GM23338 (cell line): Measurements from ENCODE around the gene PAF1. TPM values are rescaled to one million over a fixed set of nuclear protein-coding genes. Genes with fewer than 3 reads are reported as not detected.

ENCODE experiments used
- ATAC-seq: fragments of 200-7000 bp; cut with Tn5 transposase; 3 replicates; pipeline ENCODE4 v1.9.1; 2020
- DNase-seq: peaks from one replicate; pipeline ENCODE4 v3.0.0-alpha.2; 2015; ENCODE audit warnings: low spot score
- H2AFZ ChIP-seq: fragments of 200-600 bp; sonication (generic); 2 replicates; pipeline ENCODE4 v1.8.0; 2016; ENCODE audit warnings: antibody characterized with exemption, mild to moderate bottlenecking, moderate library complexity
- H3F3A ChIP-seq: fragments of 200-600 bp; sonication (generic); replicated peaks from 2 replicates; pipeline ENCODE4 v1.8.0; 2017; ENCODE audit warnings: antibody characterized with exemption, mixed run types, low read depth
- H3K27ac ChIP-seq: fragments of 200-600 bp; sonication (generic); 2 replicates; pipeline ENCODE4 v1.6.1; 2016; ENCODE audit warnings: low read depth
- H3K27me3 ChIP-seq: fragments of 200-600 bp; sonication (generic); 2 replicates; pipeline ENCODE4 v1.8.0; 2016; ENCODE audit warnings: mild to moderate bottlenecking, mixed run types, moderate library complexity; ENCODE audit not compliant: insufficient read depth
- H3K36me3 ChIP-seq: fragments of 200-600 bp; sonication (generic); 2 replicates; pipeline ENCODE4 v1.8.0; 2016; ENCODE audit warnings: mild to moderate bottlenecking; ENCODE audit not compliant: insufficient read depth
- H3K4me1 ChIP-seq: fragments of 200-600 bp; sonication (generic); 2 replicates; pipeline ENCODE4 v1.8.0; 2016; ENCODE audit warnings: mild to moderate bottlenecking, moderate library complexity; ENCODE audit not compliant: insufficient read depth
- H3K4me2 ChIP-seq: fragments of 200-600 bp; sonication (generic); 2 replicates; pipeline ENCODE4 v1.7.1; 2017; ENCODE audit warnings: mixed run types
- H3K4me3 ChIP-seq: fragments of 200-600 bp; sonication (generic); 2 replicates; pipeline ENCODE4 v1.6.1; 2016; ENCODE audit warnings: mixed run types
- H3K79me2 ChIP-seq: fragments of 200-600 bp; sonication (generic); replicated peaks from 2 replicates; pipeline ENCODE4 v1.8.0; 2017; ENCODE audit warnings: mild to moderate bottlenecking; ENCODE audit not compliant: insufficient read depth
- H3K9me2 ChIP-seq: fragments of 200-600 bp; sonication (generic); 2 replicates; pipeline ENCODE4 v1.8.0; 2017; ENCODE audit not compliant: insufficient read depth
- H4K20me1 ChIP-seq: fragments of 200-600 bp; sonication (generic); replicated peaks from 2 replicates; pipeline ENCODE4 v1.8.0; 2017; ENCODE audit warnings: mild to moderate bottlenecking; ENCODE audit not compliant: insufficient read depth
- H3K27ac Mint-ChIP-seq: 2 replicates; pipeline ENCODE4 v1.8.0; 2020; ENCODE audit warnings: inconsistent platforms, mild to moderate bottlenecking, moderate library complexity, mixed read lengths
- H3K27me3 Mint-ChIP-seq: 3 replicates; pipeline ENCODE4 v1.8.0; 2022; ENCODE audit warnings: low read depth, mild to moderate bottlenecking, moderate library complexity, mixed read lengths, inconsistent platforms; ENCODE audit not compliant: insufficient read depth, poor library complexity
- H3K36me3 Mint-ChIP-seq: 3 replicates; pipeline ENCODE4 v1.8.0; 2021; ENCODE audit warnings: low read depth, mild to moderate bottlenecking, inconsistent platforms, moderate library complexity, mixed read lengths
- H3K4me1 Mint-ChIP-seq: 3 replicates; pipeline ENCODE4 v1.8.0; 2020; ENCODE audit warnings: mild to moderate bottlenecking, inconsistent platforms, mixed read lengths
- H3K4me3 Mint-ChIP-seq: 3 replicates; pipeline ENCODE4 v1.8.0; 2021; ENCODE audit warnings: moderate library complexity, mild to moderate bottlenecking, inconsistent platforms, mixed read lengths
- H3K9me3 Mint-ChIP-seq: 3 replicates; pipeline ENCODE4 v1.8.0; 2020; ENCODE audit warnings: moderate library complexity, mild to moderate bottlenecking, inconsistent platforms, mixed read lengths
- CREB1 ChIP-seq: fragments of 250-450 bp; sonication (Bioruptor Pico); IDR thresholded peaks from 2 replicates; pipeline ENCODE4 v1.5.0; 2020; ENCODE audit warnings: low read depth, mild to moderate bottlenecking, moderate library complexity
- CTCF ChIP-seq, 2 experiments: fragments of 200-600 bp in 1 of 2; sonication (generic) in 1 of 2; conservative IDR thresholded peaks; 2 replicates each; pipeline versions ENCODE4 v1.5.1 to v1.6.1; 2016 to 2017; ENCODE audit warnings: antibody characterized with exemption in 2 of 2, low read depth in 2 of 2, mild to moderate bottlenecking in 2 of 2, moderate library complexity in 1 of 2
- ETS1 ChIP-seq: IDR thresholded peaks from 2 replicates; pipeline ENCODE4 v1.6.1; 2016; ENCODE audit warnings: antibody characterized with exemption
- EZH2 ChIP-seq: fragments of 200-600 bp; sonication (generic); IDR thresholded peaks from one replicate; pipeline ENCODE4 v1.8.0; 2017; ENCODE audit warnings: antibody characterized with exemption, mild to moderate bottlenecking, low read depth; ENCODE audit not compliant: unreplicated experiment
- EZH2phosphoT487 ChIP-seq: fragments of 200-600 bp; sonication (generic); IDR thresholded peaks from one replicate; pipeline ENCODE4 v1.8.1; 2018; ENCODE audit warnings: antibody characterized with exemption; ENCODE audit not compliant: unreplicated experiment
- JUNB ChIP-seq: IDR thresholded peaks from one replicate; pipeline ENCODE4 v1.6.1; 2016; ENCODE audit warnings: antibody characterized with exemption; ENCODE audit not compliant: unreplicated experiment
- NANOG ChIP-seq: IDR thresholded peaks from 2 replicates; pipeline ENCODE4 v1.6.1; 2016; ENCODE audit warnings: antibody characterized with exemption, borderline replicate concordance
- POLR2AphosphoS5 ChIP-seq: IDR thresholded peaks from 2 replicates; pipeline ENCODE4 v1.6.1; 2016; ENCODE audit warnings: antibody characterized with exemption, low read depth
- REST ChIP-seq: IDR thresholded peaks from one replicate; pipeline ENCODE4 v1.6.1; 2018; ENCODE audit warnings: antibody characterized with exemption; ENCODE audit not compliant: unreplicated experiment
- STAT1 ChIP-seq: IDR thresholded peaks from one replicate; pipeline ENCODE4 v1.6.1; 2016; ENCODE audit warnings: antibody characterized with exemption; ENCODE audit not compliant: unreplicated experiment
- ZNF114 ChIP-seq: fragments of 250-450 bp; sonication (Bioruptor Pico); IDR thresholded peaks from 2 replicates; pipeline ENCODE4 v1.5.0; 2020; ENCODE audit warnings: mild to moderate bottlenecking, moderate library complexity
- ZNF331 ChIP-seq: fragments of 250-450 bp; sonication (Bioruptor Pico); IDR thresholded peaks from 2 replicates; pipeline ENCODE4 v1.5.0; 2020; ENCODE audit warnings: low read depth, mild to moderate bottlenecking, moderate library complexity
- ZNF462 ChIP-seq: fragments of 250-450 bp; sonication (Bioruptor Pico); IDR thresholded peaks from 2 replicates; pipeline ENCODE4 v1.5.0; 2020; ENCODE audit warnings: mild to moderate bottlenecking, moderate library complexity
- polyA plus RNA-seq: library from polyadenylated mRNA; unstranded; fragments of >200 nt; fragmentation: Nextera tagmentation; extraction: Ambion mirVana; gene quantifications from 2 replicates; pipeline ENCODE4 v1.2.1, GENCODE V29; 2016
- total RNA-seq: library from RNA; depleted of rRNA; stranded (reverse); fragments of >200 nt; shearing (Covaris generic); gene quantifications from 2 replicates; pipeline ENCODE4 v1.2.3, GENCODE V29; 2014

The PAF1 gene
- total and polyA plus RNA-seq, 2 experiments from 2014 or later, result 22.1 to 47.3 TPM

GRCh38 chr19:39356647-39357046, 34.3 kb downstream of the PAF1 start:
- Mint-ChIP-seq H3K27me3 (no peaks in the 10 kb centered on the region), H3K27ac (no peak overlapping the region), H3K4me1 (no peaks in the 10 kb centered on the region), H3K9me3 (no peaks in the 10 kb centered on the region), H3K36me3 (peaks cover 72% of the 10 kb centered on the region), H3K4me3 (no peak overlapping the region)
- Histone ChIP-seq H3F3A (peaks cover 12% of the 10 kb centered on the region; the same call in 1 of the 2 replicates), H3K4me1 (no peaks in the 10 kb centered on the region), H2AFZ (no peak overlapping the region), H3K79me2 (no peaks in the 10 kb centered on the region), H3K4me2 (no peak overlapping the region), H3K4me3 (no peak overlapping the region), H4K20me1 (peaks cover 34% of the 10 kb centered on the region), H3K27me3 (no peaks in the 10 kb centered on the region), H3K27ac (no peak overlapping the region), H3K36me3 (peaks cover 43% of the 10 kb centered on the region), H3K9me2 (no peaks in the 10 kb centered on the region)
- no peak for DNase-seq
- ATAC-seq, result no peak
- TF ChIP-seq STAT1 (no peak), REST (no peak), CREB1 (no peak), EZH2 (no peak), NANOG (no peak), CTCF (conservative IDR thresholded peaks at IDR 0.05; ENCODE audit: low read depth in 2 of 2) (no peak), ETS1 (no peak), JUNB (no peak), POLR2AphosphoS5 (no peak), ZNF462 (CRISPR knock-in tag) (no peak), EZH2phosphoT487 (no peak), ZNF114 (CRISPR knock-in tag) (no peak), ZNF331 (CRISPR knock-in tag) (no peak)
